HL-60 (cell line): Measurements from ENCODE around the gene SYT6.

ENCODE experiments used
- GABPA ChIP-seq: IDR thresholded peaks from 2 replicates; pipeline ENCODE4 v1.6.1; 2012; ENCODE audit warnings: low read depth
- POLR2AphosphoS5 ChIP-seq: IDR thresholded peaks from 2 replicates; pipeline ENCODE4 v1.6.1; 2012; ENCODE audit warnings: low read depth
- SPI1 ChIP-seq: IDR thresholded peaks from 2 replicates; pipeline ENCODE4 v1.6.1; 2012; ENCODE audit warnings: low read depth, mild to moderate bottlenecking, borderline replicate concordance
- TF ChIP-seq, protein P1 (sequence below): IDR thresholded peaks from one replicate; pipeline ENCODE4 v1.5.1; 2011; ENCODE audit warnings: low read length, control low read depth, inconsistent platforms; ENCODE audit not compliant: insufficient read depth

- TF ChIP-seq GABPA (no peak), SPI1 (no peak), POLR2AphosphoS5 (no peak)
- TF ChIP-seq, protein P1, sequence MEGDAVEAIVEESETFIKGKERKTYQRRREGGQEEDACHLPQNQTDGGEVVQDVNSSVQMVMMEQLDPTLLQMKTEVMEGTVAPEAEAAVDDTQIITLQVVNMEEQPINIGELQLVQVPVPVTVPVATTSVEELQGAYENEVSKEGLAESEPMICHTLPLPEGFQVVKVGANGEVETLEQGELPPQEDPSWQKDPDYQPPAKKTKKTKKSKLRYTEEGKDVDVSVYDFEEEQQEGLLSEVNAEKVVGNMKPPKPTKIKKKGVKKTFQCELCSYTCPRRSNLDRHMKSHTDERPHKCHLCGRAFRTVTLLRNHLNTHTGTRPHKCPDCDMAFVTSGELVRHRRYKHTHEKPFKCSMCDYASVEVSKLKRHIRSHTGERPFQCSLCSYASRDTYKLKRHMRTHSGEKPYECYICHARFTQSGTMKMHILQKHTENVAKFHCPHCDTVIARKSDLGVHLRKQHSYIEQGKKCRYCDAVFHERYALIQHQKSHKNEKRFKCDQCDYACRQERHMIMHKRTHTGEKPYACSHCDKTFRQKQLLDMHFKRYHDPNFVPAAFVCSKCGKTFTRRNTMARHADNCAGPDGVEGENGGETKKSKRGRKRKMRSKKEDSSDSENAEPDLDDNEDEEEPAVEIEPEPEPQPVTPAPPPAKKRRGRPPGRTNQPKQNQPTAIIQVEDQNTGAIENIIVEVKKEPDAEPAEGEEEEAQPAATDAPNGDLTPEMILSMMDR = no peak
These were observed 72.0 kb downstream of the SYT6 start for GRCh38 chr1:114081437-114082303.
